GM23338 (cell line): ENCODE results near the gene FOXI1. TPM values are rescaled to one million over a fixed set of nuclear protein-coding genes. Genes with fewer than 3 reads are reported as not detected.

Experiments
- ATAC-seq: fragments of 200-7000 bp; cut with Tn5 transposase; 3 replicates; pipeline ENCODE4 v1.9.1; 2020
- DNase-seq: peaks from one replicate; pipeline ENCODE4 v3.0.0-alpha.2; 2015; ENCODE audit warnings: low spot score
- H2AFZ ChIP-seq: fragments of 200-600 bp; sonication (generic); 2 replicates; pipeline ENCODE4 v1.8.0; 2016; ENCODE audit warnings: antibody characterized with exemption, mild to moderate bottlenecking, moderate library complexity
- H3F3A ChIP-seq: fragments of 200-600 bp; sonication (generic); replicated peaks from 2 replicates; pipeline ENCODE4 v1.8.0; 2017; ENCODE audit warnings: antibody characterized with exemption, mixed run types, low read depth
- H3K27ac ChIP-seq: fragments of 200-600 bp; sonication (generic); 2 replicates; pipeline ENCODE4 v1.6.1; 2016; ENCODE audit warnings: low read depth
- H3K27me3 ChIP-seq: fragments of 200-600 bp; sonication (generic); 2 replicates; pipeline ENCODE4 v1.8.0; 2016; ENCODE audit warnings: mild to moderate bottlenecking, mixed run types, moderate library complexity; ENCODE audit not compliant: insufficient read depth
- H3K36me3 ChIP-seq: fragments of 200-600 bp; sonication (generic); 2 replicates; pipeline ENCODE4 v1.8.0; 2016; ENCODE audit warnings: mild to moderate bottlenecking; ENCODE audit not compliant: insufficient read depth
- H3K4me1 ChIP-seq: fragments of 200-600 bp; sonication (generic); 2 replicates; pipeline ENCODE4 v1.8.0; 2016; ENCODE audit warnings: mild to moderate bottlenecking, moderate library complexity; ENCODE audit not compliant: insufficient read depth
- H3K4me2 ChIP-seq: fragments of 200-600 bp; sonication (generic); 2 replicates; pipeline ENCODE4 v1.7.1; 2017; ENCODE audit warnings: mixed run types
- H3K4me3 ChIP-seq: fragments of 200-600 bp; sonication (generic); 2 replicates; pipeline ENCODE4 v1.6.1; 2016; ENCODE audit warnings: mixed run types
- H3K79me2 ChIP-seq: fragments of 200-600 bp; sonication (generic); replicated peaks from 2 replicates; pipeline ENCODE4 v1.8.0; 2017; ENCODE audit warnings: mild to moderate bottlenecking; ENCODE audit not compliant: insufficient read depth
- H3K9me2 ChIP-seq: fragments of 200-600 bp; sonication (generic); 2 replicates; pipeline ENCODE4 v1.8.0; 2017; ENCODE audit not compliant: insufficient read depth
- H4K20me1 ChIP-seq: fragments of 200-600 bp; sonication (generic); replicated peaks from 2 replicates; pipeline ENCODE4 v1.8.0; 2017; ENCODE audit warnings: mild to moderate bottlenecking; ENCODE audit not compliant: insufficient read depth
- H3K27ac Mint-ChIP-seq: 2 replicates; pipeline ENCODE4 v1.8.0; 2020; ENCODE audit warnings: inconsistent platforms, mild to moderate bottlenecking, moderate library complexity, mixed read lengths
- H3K27me3 Mint-ChIP-seq: 3 replicates; pipeline ENCODE4 v1.8.0; 2022; ENCODE audit warnings: low read depth, mild to moderate bottlenecking, moderate library complexity, mixed read lengths, inconsistent platforms; ENCODE audit not compliant: insufficient read depth, poor library complexity
- H3K36me3 Mint-ChIP-seq: 3 replicates; pipeline ENCODE4 v1.8.0; 2021; ENCODE audit warnings: low read depth, mild to moderate bottlenecking, inconsistent platforms, moderate library complexity, mixed read lengths
- H3K4me1 Mint-ChIP-seq: 3 replicates; pipeline ENCODE4 v1.8.0; 2020; ENCODE audit warnings: mild to moderate bottlenecking, inconsistent platforms, mixed read lengths
- H3K4me3 Mint-ChIP-seq: 3 replicates; pipeline ENCODE4 v1.8.0; 2021; ENCODE audit warnings: moderate library complexity, mild to moderate bottlenecking, inconsistent platforms, mixed read lengths
- H3K9me3 Mint-ChIP-seq: 3 replicates; pipeline ENCODE4 v1.8.0; 2020; ENCODE audit warnings: moderate library complexity, mild to moderate bottlenecking, inconsistent platforms, mixed read lengths
- CREB1 ChIP-seq: fragments of 250-450 bp; sonication (Bioruptor Pico); IDR thresholded peaks from 2 replicates; pipeline ENCODE4 v1.5.0; 2020; ENCODE audit warnings: low read depth, mild to moderate bottlenecking, moderate library complexity
- CTCF ChIP-seq, 2 experiments: fragments of 200-600 bp in 1 of 2; sonication (generic) in 1 of 2; conservative IDR thresholded peaks; 2 replicates each; pipeline versions ENCODE4 v1.5.1 to v1.6.1; 2016 to 2017; ENCODE audit warnings: antibody characterized with exemption in 2 of 2, low read depth in 2 of 2, mild to moderate bottlenecking in 2 of 2, moderate library complexity in 1 of 2
- ETS1 ChIP-seq: IDR thresholded peaks from 2 replicates; pipeline ENCODE4 v1.6.1; 2016; ENCODE audit warnings: antibody characterized with exemption
- EZH2 ChIP-seq: fragments of 200-600 bp; sonication (generic); IDR thresholded peaks from one replicate; pipeline ENCODE4 v1.8.0; 2017; ENCODE audit warnings: antibody characterized with exemption, mild to moderate bottlenecking, low read depth; ENCODE audit not compliant: unreplicated experiment
- EZH2phosphoT487 ChIP-seq: fragments of 200-600 bp; sonication (generic); IDR thresholded peaks from one replicate; pipeline ENCODE4 v1.8.1; 2018; ENCODE audit warnings: antibody characterized with exemption; ENCODE audit not compliant: unreplicated experiment
- JUNB ChIP-seq: IDR thresholded peaks from one replicate; pipeline ENCODE4 v1.6.1; 2016; ENCODE audit warnings: antibody characterized with exemption; ENCODE audit not compliant: unreplicated experiment
- NANOG ChIP-seq: IDR thresholded peaks from 2 replicates; pipeline ENCODE4 v1.6.1; 2016; ENCODE audit warnings: antibody characterized with exemption, borderline replicate concordance
- POLR2AphosphoS5 ChIP-seq: IDR thresholded peaks from 2 replicates; pipeline ENCODE4 v1.6.1; 2016; ENCODE audit warnings: antibody characterized with exemption, low read depth
- REST ChIP-seq: IDR thresholded peaks from one replicate; pipeline ENCODE4 v1.6.1; 2018; ENCODE audit warnings: antibody characterized with exemption; ENCODE audit not compliant: unreplicated experiment
- STAT1 ChIP-seq: IDR thresholded peaks from one replicate; pipeline ENCODE4 v1.6.1; 2016; ENCODE audit warnings: antibody characterized with exemption; ENCODE audit not compliant: unreplicated experiment
- ZNF114 ChIP-seq: fragments of 250-450 bp; sonication (Bioruptor Pico); IDR thresholded peaks from 2 replicates; pipeline ENCODE4 v1.5.0; 2020; ENCODE audit warnings: mild to moderate bottlenecking, moderate library complexity
- ZNF331 ChIP-seq: fragments of 250-450 bp; sonication (Bioruptor Pico); IDR thresholded peaks from 2 replicates; pipeline ENCODE4 v1.5.0; 2020; ENCODE audit warnings: low read depth, mild to moderate bottlenecking, moderate library complexity
- ZNF462 ChIP-seq: fragments of 250-450 bp; sonication (Bioruptor Pico); IDR thresholded peaks from 2 replicates; pipeline ENCODE4 v1.5.0; 2020; ENCODE audit warnings: mild to moderate bottlenecking, moderate library complexity
- polyA plus RNA-seq: library from polyadenylated mRNA; unstranded; fragments of >200 nt; fragmentation: Nextera tagmentation; extraction: Ambion mirVana; gene quantifications from 2 replicates; pipeline ENCODE4 v1.2.1, GENCODE V29; 2016
- total RNA-seq: library from RNA; depleted of rRNA; stranded (reverse); fragments of >200 nt; shearing (Covaris generic); gene quantifications from 2 replicates; pipeline ENCODE4 v1.2.3, GENCODE V29; 2014

Gene FOXI1
- total and polyA plus RNA-seq, 2 experiments from 2014 or later, result not detected

GRCh38 chr5:170075696-170076095 lies 30.0 kb upstream of the FOXI1 start:
- peaks cover 4% of the 10 kb centered on the region for H3K27me3 Mint-ChIP-seq
- Histone ChIP-seq H3K27me3 (no peaks in the 10 kb centered on the region), H3K4me1 (no peaks in the 10 kb centered on the region), H3K79me2 (no peaks in the 10 kb centered on the region), H3K9me2 (no peaks in the 10 kb centered on the region), H3K36me3 (no peaks in the 10 kb centered on the region), H3K4me3 (no peak overlapping the region), H3K27ac (no peak overlapping the region), H4K20me1 (no peaks in the 10 kb centered on the region), H2AFZ (no peak overlapping the region), H3F3A (no peaks in the 10 kb centered on the region), H3K4me2 (no peak overlapping the region)
- H3K4me3 Mint-ChIP-seq, result no peak overlapping the region
- no peak for TF ChIP-seq CTCF (conservative IDR thresholded peaks at IDR 0.05; ENCODE audit: low read depth in 2 of 2)
- TF ChIP-seq ZNF331 (CRISPR knock-in tag), result no peak
- TF ChIP-seq ZNF462 (CRISPR knock-in tag), result no peak
- no peak for TF ChIP-seq NANOG
- no peak for TF ChIP-seq REST
- TF ChIP-seq ZNF114 (CRISPR knock-in tag), result no peak
- no peak for TF ChIP-seq EZH2
- TF ChIP-seq STAT1, result no peak
- TF ChIP-seq JUNB, result no peak
- TF ChIP-seq POLR2AphosphoS5, result no peak
- no peak for TF ChIP-seq EZH2phosphoT487
- TF ChIP-seq ETS1, result no peak
- no peak for TF ChIP-seq CREB1 (CRISPR knock-in tag)
- H3K9me3 Mint-ChIP-seq, result no peaks in the 10 kb centered on the region
- H3K27ac Mint-ChIP-seq, result no peak overlapping the region
- H3K36me3 Mint-ChIP-seq, result no peaks in the 10 kb centered on the region
- DNase-seq (no peak), ATAC-seq (no peak)
- peaks cover under 1% of the 10 kb centered on the region; the same call in 2 of the 3 replicates for H3K4me1 Mint-ChIP-seq
